ENCODE data around the gene GLI3. TPM values are rescaled to one million over a fixed set of nuclear protein-coding genes. Genes with fewer than 3 reads are reported as not detected.

GLI3 gene
- total and polyA plus RNA-seq, 4 donors = 0.50 to 34.9 (median 11.3) TPM

GRCh38 chr7:41996381-41997035 is 240.5 kb downstream of the GLI3 start:
- H3K4me1 ChIP-seq (ENCODE audit: control insufficient read depth in 1 of 2, insufficient read depth in 2 of 2, low read length in 2 of 2) = peaks cover 0 to 2% of the 10 kb centered on the region in 2 donors
- WGBS, 2 donors = 56 to 58% methylated on average over 4 of the region's 4 CpGs

GRCh38 chr7:41995632-41996271 is 241.3 kb downstream of the GLI3 start:
- Histone ChIP-seq H3K36me3 (ENCODE audit: control insufficient read depth in 1 of 2, insufficient read depth in 2 of 2, low read length in 1 of 2) (no peaks in the 10 kb centered on the region), H3K27me3 (ENCODE audit: control insufficient read depth in 1 of 2, insufficient read depth in 2 of 2, low read length in 1 of 2) (no peaks in the 10 kb centered on the region), H3K27ac (ENCODE audit: low read depth in 1 of 2, low read length in 2 of 2) (no peak overlapping the region), H3K4me1 (ENCODE audit: control insufficient read depth in 1 of 2, insufficient read depth in 2 of 2, low read length in 2 of 2) (peaks cover 0 to 2% of the 10 kb centered on the region in 2 donors), H3K9me3 (ENCODE audit: control insufficient read depth, low read length) (no peaks in the 10 kb centered on the region), H3K4me3 (ENCODE audit: low read length in 2 of 2) (no peak overlapping the region)
- DNase-seq = no peak
- 87 to 91% methylated on average over 2 of the region's 2 CpGs for WGBS, 2 donors
- ATAC-seq (ENCODE audit: low FRiP score) = no peak
- intact Hi-C loops (cut with DNase I) = no loop called here

More at GRCh38 chr7:41996381-41997035, 240.5 kb downstream of the GLI3 start:
- DNase-seq (no peak), ATAC-seq (ENCODE audit: low FRiP score) (no peak)
- H3K27ac ChIP-seq (ENCODE audit: low read depth in 1 of 2, low read length in 2 of 2) = no peak overlapping the region
- intact Hi-C loops (cut with DNase I) = no loop called here
- H3K4me3 ChIP-seq (ENCODE audit: low read length in 2 of 2) = no peak overlapping the region
- H3K27me3 ChIP-seq (ENCODE audit: control insufficient read depth in 1 of 2, insufficient read depth in 2 of 2, low read length in 1 of 2) = no peaks in the 10 kb centered on the region
- H3K9me3 ChIP-seq (ENCODE audit: control insufficient read depth, low read length) = no peaks in the 10 kb centered on the region
- H3K36me3 ChIP-seq (ENCODE audit: control insufficient read depth in 1 of 2, insufficient read depth in 2 of 2, low read length in 1 of 2) = no peaks in the 10 kb centered on the region

GRCh38 chr7:41994746-41995110 is 242.3 kb downstream of the GLI3 start:
- no peaks in the 10 kb centered on the region for H3K9me3 ChIP-seq (ENCODE audit: control insufficient read depth, low read length)
- H3K4me1 ChIP-seq (ENCODE audit: control insufficient read depth in 1 of 2, insufficient read depth in 2 of 2, low read length in 2 of 2) = peaks cover 0 to 2% of the 10 kb centered on the region in 2 donors

GRCh38 chr7:41994036-41994745 is 242.8 kb downstream of the GLI3 start:
- no peak overlapping the region for H3K4me3 ChIP-seq (ENCODE audit: low read length in 2 of 2)
- peaks cover 0 to 2% of the 10 kb centered on the region in 2 donors for H3K4me1 ChIP-seq (ENCODE audit: control insufficient read depth in 1 of 2, insufficient read depth in 2 of 2, low read length in 2 of 2)
- intact Hi-C loops (cut with DNase I) = no loop called here
- H3K36me3 ChIP-seq (ENCODE audit: control insufficient read depth in 1 of 2, insufficient read depth in 2 of 2, low read length in 1 of 2) = no peaks in the 10 kb centered on the region
- H3K27me3 ChIP-seq (ENCODE audit: control insufficient read depth in 1 of 2, insufficient read depth in 2 of 2, low read length in 1 of 2) = no peaks in the 10 kb centered on the region
- WGBS, 2 donors = 66 to 77% methylated on average over 3 of the region's 3 CpGs
- H3K27ac ChIP-seq (ENCODE audit: low read depth in 1 of 2, low read length in 2 of 2) = no peak overlapping the region
- no peaks in the 10 kb centered on the region for H3K9me3 ChIP-seq (ENCODE audit: control insufficient read depth, low read length)
- no peak for DNase-seq
- ATAC-seq (ENCODE audit: low FRiP score) = no peak

More at GRCh38 chr7:41994746-41995110, 242.3 kb downstream of the GLI3 start:
- no peak overlapping the region for H3K27ac ChIP-seq (ENCODE audit: low read depth in 1 of 2, low read length in 2 of 2)
- H3K27me3 ChIP-seq (ENCODE audit: control insufficient read depth in 1 of 2, insufficient read depth in 2 of 2, low read length in 1 of 2) = no peaks in the 10 kb centered on the region
- ATAC-seq (ENCODE audit: low FRiP score) (no peak), DNase-seq (no peak)
- no peak overlapping the region for H3K4me3 ChIP-seq (ENCODE audit: low read length in 2 of 2)
- intact Hi-C loops (cut with DNase I) = no loop called here
- 96 to 97% methylated on average over 4 of the region's 4 CpGs for WGBS, 2 donors
- H3K36me3 ChIP-seq (ENCODE audit: control insufficient read depth in 1 of 2, insufficient read depth in 2 of 2, low read length in 1 of 2) = no peaks in the 10 kb centered on the region

- Histone ChIP-seq H3K4me1 (ENCODE audit: control insufficient read depth in 1 of 2, insufficient read depth in 2 of 2, low read length in 2 of 2) (peaks cover 0 to under 1% of the 10 kb centered on the region in 2 donors), H3K9me3 (ENCODE audit: control insufficient read depth, low read length) (no peaks in the 10 kb centered on the region), H3K27me3 (ENCODE audit: control insufficient read depth in 1 of 2, insufficient read depth in 2 of 2, low read length in 1 of 2) (no peaks in the 10 kb centered on the region), H3K36me3 (ENCODE audit: control insufficient read depth in 1 of 2, insufficient read depth in 2 of 2, low read length in 1 of 2) (no peaks in the 10 kb centered on the region), H3K27ac (ENCODE audit: low read depth in 1 of 2, low read length in 2 of 2) (no peak overlapping the region), H3K4me3 (ENCODE audit: low read length in 2 of 2) (no peak overlapping the region)
- intact Hi-C loops (cut with DNase I) = no loop called here
- DNase-seq (no peak), ATAC-seq (ENCODE audit: low FRiP score) (no peak)
- 77 to 79% methylated on average over 13 of the region's 13 CpGs for WGBS, 2 donors
Measured at GRCh38 chr7:41992881-41993867, 243.8 kb downstream of the GLI3 start.

- no peaks in the 10 kb centered on the region for H3K9me3 ChIP-seq (ENCODE audit: control insufficient read depth, low read length)
- 97% methylated on average over 1 of the region's 1 CpG for WGBS, 2 donors
- no peaks in the 10 kb centered on the region for H3K27me3 ChIP-seq (ENCODE audit: control insufficient read depth in 1 of 2, insufficient read depth in 2 of 2, low read length in 1 of 2)
- DNase-seq (no peak), ATAC-seq (ENCODE audit: low FRiP score) (no peak)
- intact Hi-C loops (cut with DNase I) = no loop called here
- no peaks in the 10 kb centered on the region for H3K4me1 ChIP-seq (ENCODE audit: control insufficient read depth in 1 of 2, insufficient read depth in 2 of 2, low read length in 2 of 2)
- H3K27ac ChIP-seq (ENCODE audit: low read depth in 1 of 2, low read length in 2 of 2) = no peak overlapping the region
- H3K4me3 ChIP-seq (ENCODE audit: low read length in 2 of 2) = no peak overlapping the region
- H3K36me3 ChIP-seq (ENCODE audit: control insufficient read depth in 1 of 2, insufficient read depth in 2 of 2, low read length in 1 of 2) = no peaks in the 10 kb centered on the region
Measured at GRCh38 chr7:41984888-41985287, 252.1 kb downstream of the GLI3 start.

GRCh38 chr7:41981046-41982040 is 255.7 kb downstream of the GLI3 start:
- intact Hi-C loops (cut with DNase I) = no loop called here
- H3K4me1 ChIP-seq (ENCODE audit: control insufficient read depth in 1 of 2, insufficient read depth in 2 of 2, low read length in 2 of 2) = no peaks in the 10 kb centered on the region

More at GRCh38 chr7:41981046-41982040, 255.7 kb downstream of the GLI3 start:
- Histone ChIP-seq H3K36me3 (ENCODE audit: control insufficient read depth in 1 of 2, insufficient read depth in 2 of 2, low read length in 1 of 2) (no peaks in the 10 kb centered on the region), H3K9me3 (ENCODE audit: control insufficient read depth, low read length) (no peaks in the 10 kb centered on the region), H3K27me3 (ENCODE audit: control insufficient read depth in 1 of 2, insufficient read depth in 2 of 2, low read length in 1 of 2) (no peaks in the 10 kb centered on the region), H3K4me3 (ENCODE audit: low read length in 2 of 2) (no peak overlapping the region), H3K27ac (ENCODE audit: low read depth in 1 of 2, low read length in 2 of 2) (no peak overlapping the region)
- no peak for ATAC-seq (ENCODE audit: low FRiP score)
- no peak for DNase-seq
- 88 to 90% methylated on average over 12 of the region's 12 CpGs for WGBS, 2 donors

Data from aorta (tissue), 5 donors.